HG03135 (cell line): ENCODE data around the gene DOCK3.
"Not testable (repeated sequence)": the region's sequence is repeated elsewhere in the genome, so short reads cannot be mapped to it uniquely, and the experiment has no call there.

Source experiments
- ATAC-seq: cut with Tn5 transposase; IDR thresholded peaks from one replicate; pipeline ENCODE4 v1.9.1; 2021; ENCODE audit warnings: mild to moderate bottlenecking, moderate library complexity; ENCODE audit not compliant: unreplicated experiment

Gene DOCK3

GRCh38 chr3:50873376-50874157, 198.8 kb downstream of the DOCK3 start:
- no peak for ATAC-seq

GRCh38 chr3:50874876-50875275, 200.1 kb downstream of the DOCK3 start:
- not testable (repeated sequence) for ATAC-seq

GRCh38 chr3:50876947-50877346, 202.2 kb downstream of the DOCK3 start:
- ATAC-seq = no peak

DNA sequence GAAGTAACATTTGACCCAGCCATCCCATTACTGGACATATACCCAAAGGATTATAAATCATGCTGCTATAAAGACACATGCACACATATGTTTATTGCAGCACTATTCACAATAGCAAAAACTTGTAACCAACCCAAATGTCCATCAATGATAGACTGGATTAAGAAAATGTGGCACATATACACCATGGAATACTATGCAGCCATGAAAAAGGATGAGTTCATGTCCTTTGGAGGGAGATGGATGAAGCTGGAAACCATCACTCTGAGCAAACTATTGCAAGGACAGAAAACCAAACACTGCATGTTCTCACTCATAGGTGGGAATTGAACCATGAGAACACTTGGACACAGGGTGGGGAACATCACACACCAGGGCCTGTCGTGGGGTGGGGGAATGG, 208.0 kb downstream of the DOCK3 start:
- ATAC-seq = not testable (repeated sequence)

GRCh38 chr3:50883755-50884154, 209.0 kb downstream of the DOCK3 start:
- no peak for ATAC-seq

DNA sequence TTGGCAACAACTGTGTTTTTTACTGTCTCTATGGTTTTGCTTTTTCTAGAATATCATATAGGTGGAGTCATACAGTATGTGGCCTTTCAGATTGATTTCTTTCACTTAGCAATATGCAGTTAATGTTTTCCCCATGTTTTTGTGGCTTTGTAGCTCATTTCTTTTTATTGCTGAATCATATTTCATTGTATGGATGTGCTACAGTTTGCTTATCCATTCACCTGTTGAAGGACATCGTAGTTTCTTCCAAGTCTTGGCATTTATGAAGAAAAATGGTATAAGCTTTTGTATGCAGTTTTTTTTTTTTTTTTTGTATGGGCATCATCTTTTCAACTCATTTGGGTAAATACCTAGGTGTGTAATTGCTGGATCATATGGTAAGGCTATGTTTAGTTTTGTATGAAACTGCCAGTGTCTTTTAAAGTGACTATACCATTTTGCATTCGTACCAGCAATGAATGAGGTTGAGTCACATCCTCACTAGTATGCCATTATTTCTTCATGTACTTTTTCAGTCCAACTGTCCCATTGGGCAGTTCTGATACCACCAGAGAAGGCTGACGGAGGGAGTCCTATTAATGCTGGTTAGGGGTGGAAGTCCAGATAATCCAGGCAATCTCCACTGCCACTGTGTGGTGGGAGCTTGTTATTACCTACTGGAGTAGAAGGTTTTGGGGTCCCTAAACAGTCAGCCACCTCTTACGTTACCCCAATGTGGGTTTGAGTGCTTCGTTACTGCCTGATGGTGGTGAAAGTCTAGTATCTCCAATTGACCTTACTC, 210.5 kb downstream of the DOCK3 start:
- no peak for ATAC-seq

GRCh38 chr3:50890688-50891344, 216.1 kb downstream of the DOCK3 start:
- no peak for ATAC-seq

DNA sequence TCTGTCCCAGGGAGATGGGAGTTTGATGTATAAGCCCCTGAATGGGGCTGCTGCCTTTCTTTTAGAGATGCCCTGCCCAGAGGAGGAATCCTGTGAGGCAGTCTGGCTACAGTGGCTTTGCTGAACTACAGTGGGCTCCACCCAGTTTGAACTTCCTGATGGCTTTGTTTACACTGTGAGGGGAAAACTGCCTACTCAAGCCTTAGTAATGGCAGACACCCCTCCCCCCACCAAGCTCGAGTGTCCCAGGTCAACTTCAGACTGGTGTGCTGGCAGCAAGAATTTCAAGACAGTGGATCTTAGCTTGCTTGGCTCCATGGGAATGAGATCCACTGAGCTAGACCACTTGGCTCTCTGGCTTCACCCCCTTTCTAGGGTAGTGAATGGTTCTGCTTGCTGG, 226.4 kb downstream of the DOCK3 start:
- ATAC-seq = not testable (repeated sequence)

DNA sequence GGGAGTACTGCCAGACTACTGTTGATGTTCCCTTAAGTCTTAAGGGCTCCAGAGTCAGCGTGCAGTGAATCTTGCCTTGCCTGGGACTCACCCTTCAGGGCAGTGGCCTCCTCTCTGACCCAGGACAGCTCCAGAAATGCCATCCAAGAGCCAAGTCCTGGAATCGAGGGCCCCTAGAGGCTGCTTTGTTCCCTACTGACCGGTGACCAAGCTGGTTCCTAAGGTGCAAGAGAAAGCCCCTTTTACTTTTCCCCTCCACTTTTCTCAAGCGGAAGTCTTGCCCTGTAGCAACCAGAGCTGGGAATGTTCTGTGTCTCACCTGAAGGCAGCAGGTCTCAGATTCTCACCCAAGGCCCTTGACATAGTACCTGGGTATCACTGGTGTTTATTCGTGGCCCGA, 238.0 kb downstream of the DOCK3 start:
- ATAC-seq = no peak

- no peak for ATAC-seq
Observed at GRCh38 chr3:50913260-50913659, 238.5 kb downstream of the DOCK3 start.

- ATAC-seq = not testable (repeated sequence)
Observed at GRCh38 chr3:50922071-50922470, 247.3 kb downstream of the DOCK3 start.

DNA sequence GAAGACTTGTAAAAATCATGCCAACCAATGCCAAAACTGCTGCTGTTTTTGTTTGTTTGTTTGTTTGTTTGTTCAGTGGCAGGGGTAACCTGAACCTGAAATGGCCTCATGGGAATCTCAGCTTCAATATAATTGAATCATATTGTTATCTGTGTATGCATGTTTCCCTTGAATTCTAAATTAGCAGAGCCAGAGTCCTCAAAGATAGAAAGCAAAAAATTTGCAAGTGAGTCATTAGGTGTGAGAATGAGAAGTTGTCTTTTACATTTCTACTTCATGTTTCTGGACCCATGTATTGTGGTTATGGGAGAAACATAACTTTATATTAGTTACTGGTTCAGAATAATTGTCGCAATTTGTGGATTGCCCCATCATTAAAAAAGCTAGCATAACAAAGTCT, 249.2 kb downstream of the DOCK3 start:
- ATAC-seq = no peak

DNA sequence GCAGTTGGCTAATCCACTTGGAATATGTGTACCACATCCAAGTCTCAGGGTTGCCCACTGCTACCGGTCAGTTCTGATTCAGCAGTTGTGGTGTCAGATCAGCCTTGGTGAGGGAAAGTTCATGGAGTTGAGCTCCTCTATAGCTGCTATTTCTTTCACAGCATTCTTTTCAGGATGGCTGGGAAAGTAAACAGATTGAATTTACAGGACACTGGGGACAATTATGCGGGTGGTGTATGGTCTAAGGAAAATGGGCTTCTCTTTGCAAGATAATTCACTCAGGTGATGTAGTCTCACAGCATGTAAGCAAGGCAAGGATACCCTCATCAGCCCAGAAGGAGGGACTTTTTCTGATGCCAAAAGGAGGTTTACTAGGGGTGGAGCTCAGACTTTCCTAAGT, 249.9 kb downstream of the DOCK3 start:
- ATAC-seq = no peak

GRCh38 chr3:50926868-50927267, 252.1 kb downstream of the DOCK3 start:
- no peak for ATAC-seq

DNA sequence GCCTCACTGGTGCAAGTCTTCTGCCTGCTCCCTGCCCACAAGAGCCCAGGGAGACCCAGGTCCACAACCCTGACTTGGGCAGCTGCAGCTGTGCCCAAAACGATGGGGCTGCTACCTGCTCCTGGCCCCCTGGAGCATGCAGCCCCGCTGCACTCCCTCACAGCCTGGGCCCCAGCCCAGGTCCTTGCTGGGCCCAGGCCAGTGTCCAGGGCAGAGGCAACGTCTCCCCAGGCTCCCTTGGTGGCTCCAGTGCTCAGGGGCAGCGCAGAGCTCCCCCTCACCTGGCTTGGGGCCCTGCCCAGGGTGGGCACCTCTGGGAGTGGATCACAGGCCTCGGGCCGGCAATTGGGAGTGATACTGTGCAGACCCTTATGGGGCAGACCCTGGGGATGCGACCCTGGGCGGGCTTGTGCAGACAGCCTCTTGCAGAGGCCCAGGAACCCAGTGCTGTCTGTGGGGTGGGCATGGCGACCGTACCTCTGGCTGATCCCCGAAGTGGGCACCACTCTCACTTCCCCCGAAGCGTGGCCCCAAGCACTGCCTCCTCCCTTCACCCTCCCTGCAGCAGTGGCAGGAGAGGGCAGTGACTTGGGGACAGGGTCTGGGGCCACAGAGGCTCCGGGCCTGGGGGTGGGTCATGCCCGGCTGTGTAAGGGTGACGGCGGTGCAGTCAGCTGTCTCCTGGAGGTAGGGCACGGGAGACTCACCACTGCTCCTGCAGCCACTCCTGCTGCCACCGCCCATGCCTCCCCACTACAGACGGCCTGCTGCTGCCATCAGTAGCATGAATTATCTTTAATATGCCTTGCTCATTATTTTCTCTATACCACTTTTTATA, 255.9 kb downstream of the DOCK3 start:
- no peak for ATAC-seq

- ATAC-seq = not testable (repeated sequence)
Observed at GRCh38 chr3:50932918-50933317, 258.2 kb downstream of the DOCK3 start.

DNA sequence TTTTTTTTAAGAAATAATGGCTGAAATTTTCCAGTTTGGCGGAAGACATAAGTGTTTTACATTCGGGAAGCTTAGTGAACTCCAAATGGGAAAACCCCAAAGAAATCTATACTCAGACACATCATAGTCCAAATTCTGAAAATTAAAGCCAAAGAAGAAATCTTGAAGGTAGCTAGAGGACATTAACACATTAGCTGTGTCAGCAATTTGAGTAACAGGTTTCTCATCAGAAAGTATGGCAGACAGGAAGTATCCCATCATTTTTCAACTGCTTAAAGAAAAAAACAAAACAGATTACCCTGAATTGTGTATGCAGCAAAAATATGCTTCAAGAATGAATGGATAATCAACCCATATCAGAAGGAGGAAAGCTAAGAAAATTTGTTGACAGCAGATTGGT, 261.7 kb downstream of the DOCK3 start:
- no peak for ATAC-seq

GRCh38 chr3:50947419-50947818, 272.7 kb downstream of the DOCK3 start:
- no peak for ATAC-seq

GRCh38 chr3:50950591-50950990, 275.9 kb downstream of the DOCK3 start:
- ATAC-seq = peak; percentile 54

- no peak for ATAC-seq
Observed at GRCh38 chr3:50953825-50954414, 279.2 kb downstream of the DOCK3 start.
